Naive thymus-derived CD4-positive, alpha-beta T cell (primary cell): ENCODE measurements around the gene FBXO8. TPM values are rescaled to one million over a fixed set of nuclear protein-coding genes. Genes with fewer than 3 reads are reported as not detected.

Source experiments
- ATAC-seq: fragments of 150-1000 bp; cut with Tn5 transposase; 2 replicates; pipeline ENCODE4 v1.10.0; 2021; ENCODE audit warnings: mild to moderate bottlenecking, moderate library complexity
- CTCF ChIA-PET: fragments of 350-600 bp; sonication (Branson Sonifier 250); formaldehyde crosslinking; loops from one replicate; lab custom pipeline; 2021; ENCODE audit warnings: antibody characterized with exemption; lab: Charles Lee
- POLR2A ChIA-PET: fragments of 350-600 bp; sonication (Branson Sonifier 250); formaldehyde crosslinking; loops from one replicate; lab custom pipeline; 2021; ENCODE audit warnings: antibody characterized with exemption, inconsistent platforms; lab: Charles Lee
- DNase-seq, 9 donors: peaks; one replicate each; pipeline versions ENCODE4 v3.0.0 to v3.0.0-alpha.2; 2020 to 2022; ENCODE audit warnings: mixed read lengths in 1 of 9
- H3K27ac ChIP-seq: one replicate; pipeline ENCODE4 v1.7.0; 2013; ENCODE audit warnings: mild to moderate bottlenecking, low read depth, low read length, moderate library complexity
- H3K27me3 ChIP-seq, 2 donors: one replicate each; pipeline ENCODE4 v1.7.0; 2013; ENCODE audit warnings: low read length in 2 of 2, mild to moderate bottlenecking in 2 of 2, moderate library complexity in 2 of 2; ENCODE audit not compliant: control insufficient read depth in 2 of 2, insufficient read depth in 2 of 2
- H3K36me3 ChIP-seq, 3 experiments: 1 replicate in 2 of 3; 2 replicates in 1 of 3; pipeline ENCODE4 v1.7.0; 2013; ENCODE audit warnings: low read length in 3 of 3, mild to moderate bottlenecking in 3 of 3, moderate library complexity in 1 of 3; ENCODE audit not compliant: insufficient read depth in 3 of 3, control insufficient read depth in 2 of 3
- H3K4me1 ChIP-seq, 2 donors: one replicate each; pipeline ENCODE4 v1.7.0; 2013; ENCODE audit warnings: low read length in 2 of 2, mild to moderate bottlenecking in 2 of 2, moderate library complexity in 1 of 2; ENCODE audit not compliant: control insufficient read depth in 2 of 2, insufficient read depth in 2 of 2
- H3K4me3 ChIP-seq: 2 replicates; pipeline ENCODE4 v1.7.0; 2013; ENCODE audit warnings: mild to moderate bottlenecking, low read length
- H3K9me3 ChIP-seq, 3 experiments: 1 replicate in 2 of 3; 2 replicates in 1 of 3; pipeline ENCODE4 v1.7.0; 2013; ENCODE audit warnings: low read length in 3 of 3; ENCODE audit not compliant: control insufficient read depth in 2 of 3
- H3K27ac Mint-ChIP-seq, 9 donors: one replicate each; pipeline ENCODE4 v1.8.0; 2020 to 2022; ENCODE audit warnings: mixed read lengths in 9 of 9, mild to moderate bottlenecking in 8 of 9, moderate library complexity in 5 of 9, inconsistent platforms in 2 of 9
- H3K27me3 Mint-ChIP-seq, 5 donors: one replicate each; pipeline ENCODE4 v1.8.0; 2021 to 2022; ENCODE audit warnings: mixed read lengths in 5 of 5, mild to moderate bottlenecking in 1 of 5
- H3K36me3 Mint-ChIP-seq, 5 donors: one replicate each; pipeline ENCODE4 v1.8.0; 2020 to 2022; ENCODE audit warnings: mixed read lengths in 5 of 5, mild to moderate bottlenecking in 3 of 5, inconsistent platforms in 1 of 5
- H3K4me1 Mint-ChIP-seq, 7 donors: one replicate each; pipeline ENCODE4 v1.8.0; 2020 to 2022; ENCODE audit warnings: mixed read lengths in 7 of 7, mild to moderate bottlenecking in 3 of 7, inconsistent platforms in 1 of 7
- H3K4me3 Mint-ChIP-seq, 10 donors: one replicate each; pipeline ENCODE4 v1.8.0; 2020 to 2022; ENCODE audit warnings: mild to moderate bottlenecking in 10 of 10, mixed read lengths in 10 of 10, moderate library complexity in 6 of 10, inconsistent platforms in 2 of 10
- H3K9me3 Mint-ChIP-seq, 11 donors: one replicate each; pipeline ENCODE4 v1.8.0; 2020 to 2022; ENCODE audit warnings: mixed read lengths in 11 of 11, mild to moderate bottlenecking in 4 of 11, inconsistent platforms in 1 of 11, moderate library complexity in 1 of 11
- intact Hi-C, 2 donors: fragments of 100-400 bp; cut with micrococcal nuclease; formaldehyde crosslinking; loops; one replicate each; pipeline ENCODE4 v1.15.1; 2023
- polyA plus RNA-seq, 2 donors: library from polyadenylated mRNA; unstranded; fragments of 300-500 nt; fragmentation: Illumina TruSeq; gene quantifications; one replicate each; pipeline ENCODE4 v1.2.3, GENCODE V29; 2021
- total RNA-seq, 6 experiments: library from RNA in 5 of 6; stranded (reverse) in 5 of 6; gene quantifications; 1 replicate in 5 of 6; 2 replicates in 1 of 6; pipeline ENCODE4 v1.2.3 and lab custom pipeline; 2021 to 2026

FBXO8 gene
- total and polyA plus RNA-seq, 7 experiments from 2014 or later = 10.4 to 25.7 (median 17.3) TPM

DNA sequence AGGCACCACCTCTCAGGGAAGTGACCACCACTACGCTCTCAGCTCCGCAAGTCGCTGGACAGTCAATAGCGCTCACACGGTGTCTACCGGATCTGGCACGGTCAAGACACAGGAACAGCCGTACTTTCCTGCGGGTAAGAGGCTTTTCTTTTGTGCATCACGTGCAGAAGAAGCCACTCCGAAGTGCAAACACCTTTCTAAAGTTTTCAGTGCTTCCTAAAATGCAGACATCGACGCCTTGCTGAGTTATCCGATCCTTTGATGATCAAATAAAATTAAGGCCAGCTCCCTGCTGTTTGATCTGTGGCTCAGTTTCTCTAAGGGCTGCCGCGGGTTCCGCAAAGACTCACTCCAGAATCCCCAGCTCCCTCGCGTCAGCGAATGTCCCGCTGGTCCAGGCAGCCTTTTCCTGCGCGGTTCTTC, 71.8 kb downstream of the FBXO8 start:
- intact Hi-C loops = no loop called here
- DNase-seq (no peak), ATAC-seq (no peak)
- Histone ChIP-seq H3K36me3 (no peaks in the 10 kb centered on the region), H3K27me3 (peaks cover 25 to 44% of the 10 kb centered on the region in 2 donors), H3K9me3 (no peaks in the 10 kb centered on the region), H3K27ac (no peak overlapping the region), H3K4me3 (no peak overlapping the region), H3K4me1 (peaks cover 12 to 23% of the 10 kb centered on the region in 2 donors)
- Mint-ChIP-seq H3K9me3 (peaks cover 0 to 12% (median 3%) of the 10 kb centered on the region in 11 donors), H3K4me1 (peaks cover 26 to 44% (median 34%) of the 10 kb centered on the region in 7 donors), H3K4me3 (peak overlapping the region in 9 of 10 donors; percentile 13 to 73 (median 49)), H3K36me3 (peaks cover 0 to 2% (median 0%) of the 10 kb centered on the region in 5 donors), H3K27ac (no peak overlapping the region), H3K27me3 (peaks cover 80 to 88% (median 88%) of the 10 kb centered on the region in 5 donors)
- POLR2A ChIA-PET = no interaction called here
- CTCF ChIA-PET = interaction anchor here (1.2 kb wide), 1 partner anchor 11 kb away, joined by 5 read pairs; no protein-coding TSS in a partner anchor

DNA sequence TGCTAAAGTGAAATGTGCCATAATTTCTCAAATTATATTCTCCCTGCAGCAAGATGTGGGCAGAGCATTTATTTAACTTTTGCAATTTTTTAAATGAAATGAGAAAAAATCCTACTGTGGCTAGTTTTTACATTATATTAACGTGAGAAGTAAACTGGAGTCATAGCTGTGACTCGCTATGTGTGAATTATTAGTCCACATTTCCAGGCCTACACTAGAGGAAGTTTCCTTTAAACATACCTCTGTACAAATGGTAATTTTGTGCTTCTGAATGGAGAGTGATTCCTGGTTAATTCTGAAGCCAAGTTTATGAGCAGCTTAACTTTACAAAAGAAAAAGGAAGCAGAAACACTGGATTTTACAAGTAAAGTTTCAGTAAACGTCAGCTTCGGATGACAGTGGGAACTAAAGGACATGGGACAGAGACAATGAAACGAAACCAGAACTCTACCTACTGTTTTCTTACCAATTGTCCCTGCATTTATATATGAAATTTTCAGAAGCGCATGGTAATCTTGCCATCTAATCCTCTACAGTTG, 72.4 kb downstream of the FBXO8 start:
- Histone ChIP-seq H3K9me3 (no peaks in the 10 kb centered on the region), H3K27ac (no peak overlapping the region), H3K4me1 (peaks cover 12 to 17% of the 10 kb centered on the region in 2 donors), H3K27me3 (peaks cover 23 to 38% of the 10 kb centered on the region in 2 donors), H3K4me3 (no peak overlapping the region), H3K36me3 (no peaks in the 10 kb centered on the region)
- POLR2A ChIA-PET = no interaction called here
- Mint-ChIP-seq H3K4me1 (peaks cover 24 to 38% (median 30%) of the 10 kb centered on the region in 7 donors), H3K36me3 (peaks cover 0 to 1% (median 0%) of the 10 kb centered on the region in 5 donors), H3K27ac (no peak overlapping the region), H3K27me3 (peaks cover 81 to 88% (median 88%) of the 10 kb centered on the region in 5 donors), H3K9me3 (peaks cover 0 to 12% (median 3%) of the 10 kb centered on the region in 11 donors), H3K4me3 (peak overlapping the region in 3 of 10 donors; percentile 57 to 72 (median 59))
- ATAC-seq (no peak), DNase-seq (no peak)
- CTCF ChIA-PET = no interaction called here
- intact Hi-C loops = no loop called here

DNA sequence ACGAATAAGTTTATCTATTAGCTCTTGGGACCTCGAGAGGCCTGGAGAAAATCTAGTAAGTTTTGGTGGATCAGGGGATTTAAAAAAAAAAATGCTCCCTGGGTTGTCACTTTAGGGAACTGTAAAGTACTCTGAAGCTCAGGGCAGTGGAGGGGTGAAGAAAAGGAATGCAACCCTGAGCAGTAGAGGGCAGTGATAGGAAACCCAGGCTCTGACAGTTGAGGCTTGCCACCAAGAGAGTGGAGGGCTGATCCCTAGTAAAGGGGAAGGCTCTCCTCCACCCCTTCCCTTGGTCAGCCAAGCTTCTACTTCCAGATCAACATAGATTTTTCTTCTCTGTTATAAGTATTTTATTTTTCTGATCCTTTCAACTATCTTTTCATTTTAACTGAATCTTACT, 73.1 kb downstream of the FBXO8 start:
- DNase-seq (no peak), ATAC-seq (no peak)
- Mint-ChIP-seq H3K36me3 (no peaks in the 10 kb centered on the region), H3K4me1 (peaks cover 24 to 34% (median 27%) of the 10 kb centered on the region in 7 donors), H3K27me3 (peaks cover 75 to 85% (median 83%) of the 10 kb centered on the region in 5 donors), H3K9me3 (peaks cover 0 to 12% (median 3%) of the 10 kb centered on the region in 11 donors), H3K4me3 (no peak overlapping the region), H3K27ac (no peak overlapping the region)
- H3K27ac ChIP-seq = no peak overlapping the region
- CTCF ChIA-PET = no interaction called here
- H3K36me3 ChIP-seq = no peaks in the 10 kb centered on the region
- peaks cover 19 to 31% of the 10 kb centered on the region in 2 donors for H3K27me3 ChIP-seq
- peaks cover 12 to 17% of the 10 kb centered on the region in 2 donors for H3K4me1 ChIP-seq
- POLR2A ChIA-PET = no interaction called here
- H3K4me3 ChIP-seq = no peak overlapping the region
- intact Hi-C loops = no loop called here
- no peaks in the 10 kb centered on the region for H3K9me3 ChIP-seq

DNA sequence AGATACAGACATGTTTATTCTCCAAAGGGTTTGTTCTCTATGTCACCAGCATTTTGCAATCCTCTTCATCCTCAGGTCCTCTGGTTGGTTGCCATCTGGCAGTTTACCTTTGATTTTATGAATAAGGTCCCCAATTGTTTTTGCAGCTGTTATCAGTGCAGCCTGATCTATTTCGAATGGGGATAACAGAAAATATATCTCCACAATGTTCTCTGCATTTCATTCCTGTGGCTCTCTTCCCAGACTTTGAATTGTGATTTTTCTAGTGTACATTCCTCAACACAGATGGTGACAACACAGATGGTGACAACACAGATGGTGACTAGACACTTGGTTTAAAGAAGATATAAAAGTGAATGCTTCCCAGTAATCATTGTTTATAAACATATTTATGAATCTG, 74.1 kb downstream of the FBXO8 start:
- H3K36me3 ChIP-seq = no peaks in the 10 kb centered on the region
- H3K36me3 Mint-ChIP-seq = no peaks in the 10 kb centered on the region
- ATAC-seq = no peak
- H3K27me3 ChIP-seq = peaks cover 10 to 24% of the 10 kb centered on the region in 2 donors
- no peak for DNase-seq
- no peak overlapping the region for H3K4me3 ChIP-seq
- H3K4me1 ChIP-seq = peaks cover 3 to 10% of the 10 kb centered on the region in 2 donors
- no peak overlapping the region for H3K27ac Mint-ChIP-seq
- intact Hi-C loops = no loop called here
- peaks cover 0 to 5% (median 0%) of the 10 kb centered on the region in 11 donors for H3K9me3 Mint-ChIP-seq
- H3K27me3 Mint-ChIP-seq = peaks cover 69 to 84% (median 77%) of the 10 kb centered on the region in 5 donors
- peaks cover 19 to 27% (median 21%) of the 10 kb centered on the region in 7 donors for H3K4me1 Mint-ChIP-seq
- no peak overlapping the region for H3K27ac ChIP-seq
- no peak overlapping the region for H3K4me3 Mint-ChIP-seq
- POLR2A ChIA-PET = no interaction called here
- no peaks in the 10 kb centered on the region for H3K9me3 ChIP-seq
- CTCF ChIA-PET = no interaction called here

DNA sequence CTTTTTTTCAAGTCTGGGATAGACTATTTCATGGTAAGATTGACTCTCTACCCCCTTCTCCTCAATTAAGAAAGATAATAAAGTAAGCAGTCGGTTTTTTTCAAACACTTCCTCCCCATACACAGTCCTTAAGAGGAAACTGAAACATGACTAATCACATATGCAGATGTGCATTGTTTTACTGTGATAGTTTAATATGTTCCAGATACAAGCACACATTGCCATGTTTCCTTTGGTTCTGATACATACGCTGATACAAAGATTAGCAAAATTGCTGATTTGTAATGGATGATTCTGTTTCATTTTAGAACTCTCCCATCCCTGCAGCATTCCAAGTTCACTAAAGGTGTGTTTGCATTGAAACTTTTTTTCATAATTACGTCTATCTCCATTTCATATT, 76.1 kb downstream of the FBXO8 start:
- Mint-ChIP-seq H3K9me3 (peaks cover 0 to 2% (median 0%) of the 10 kb centered on the region in 11 donors), H3K27ac (no peak overlapping the region), H3K4me1 (peaks cover 11% of the 10 kb centered on the region in 7 donors), H3K36me3 (no peaks in the 10 kb centered on the region), H3K27me3 (peaks cover 56 to 74% (median 65%) of the 10 kb centered on the region in 5 donors), H3K4me3 (no peak overlapping the region)
- DNase-seq = no peak
- H3K27me3 ChIP-seq = peaks cover 0 to 10% of the 10 kb centered on the region in 2 donors
- ChIA-PET POLR2A (no interaction called here), CTCF (no interaction called here)
- H3K4me1 ChIP-seq = no peaks in the 10 kb centered on the region
- H3K36me3 ChIP-seq = no peaks in the 10 kb centered on the region
- intact Hi-C loops = no loop called here
- no peak for ATAC-seq
- H3K27ac ChIP-seq = no peak overlapping the region
- no peaks in the 10 kb centered on the region for H3K9me3 ChIP-seq
- H3K4me3 ChIP-seq = no peak overlapping the region

DNA sequence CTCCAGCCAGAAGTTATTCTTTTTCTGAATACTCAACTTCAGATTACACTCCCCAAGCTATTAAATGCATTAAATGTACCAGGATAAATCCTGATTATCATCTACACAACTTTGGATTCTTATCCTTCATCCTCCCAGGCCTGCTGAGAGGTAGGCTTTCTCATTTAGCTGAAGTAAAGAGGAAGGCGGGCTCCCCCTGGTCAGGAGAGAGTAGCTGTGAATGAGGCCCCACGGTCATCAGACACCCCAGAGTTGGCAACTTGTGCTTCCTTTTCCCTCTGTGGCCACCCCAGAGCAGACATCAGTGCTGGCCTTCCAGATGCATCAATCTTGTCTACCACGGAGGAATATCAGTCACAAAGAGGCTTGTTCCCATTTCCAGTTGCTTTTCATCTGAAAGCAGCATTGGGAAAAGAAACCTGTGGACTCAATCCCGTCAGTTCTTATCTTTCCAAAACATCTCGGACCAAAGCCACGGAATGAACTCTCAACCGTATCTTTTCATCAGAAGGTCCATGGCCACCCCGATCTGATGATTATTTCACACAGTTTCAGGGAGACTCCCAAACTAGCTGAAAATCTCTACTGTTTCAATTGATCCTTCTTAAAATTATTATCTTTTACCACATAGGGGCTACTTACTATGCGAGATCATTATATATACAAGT, 79.2 kb downstream of the FBXO8 start:
- no peaks in the 10 kb centered on the region for H3K9me3 ChIP-seq
- no peak for DNase-seq
- Mint-ChIP-seq H3K36me3 (no peaks in the 10 kb centered on the region), H3K9me3 (no peaks in the 10 kb centered on the region), H3K27me3 (peaks cover 34 to 52% (median 43%) of the 10 kb centered on the region in 5 donors), H3K4me1 (no peaks in the 10 kb centered on the region), H3K27ac (no peak overlapping the region), H3K4me3 (no peak overlapping the region)
- ATAC-seq = no peak
- H3K27me3 ChIP-seq = no peaks in the 10 kb centered on the region
- no peak overlapping the region for H3K4me3 ChIP-seq
- ChIA-PET CTCF (no interaction called here), POLR2A (no interaction called here)
- H3K27ac ChIP-seq = no peak overlapping the region
- no peaks in the 10 kb centered on the region for H3K4me1 ChIP-seq
- intact Hi-C loops = no loop called here
- H3K36me3 ChIP-seq = no peaks in the 10 kb centered on the region
